HG03432 (cell line): Measurements from ENCODE around the gene SCAANT1.

Source experiments
- ATAC-seq: cut with Tn5 transposase; IDR thresholded peaks from one replicate; pipeline ENCODE4 v1.9.1; 2021; ENCODE audit warnings: mild to moderate bottlenecking, moderate library complexity; ENCODE audit not compliant: unreplicated experiment

The SCAANT1 gene

DNA sequence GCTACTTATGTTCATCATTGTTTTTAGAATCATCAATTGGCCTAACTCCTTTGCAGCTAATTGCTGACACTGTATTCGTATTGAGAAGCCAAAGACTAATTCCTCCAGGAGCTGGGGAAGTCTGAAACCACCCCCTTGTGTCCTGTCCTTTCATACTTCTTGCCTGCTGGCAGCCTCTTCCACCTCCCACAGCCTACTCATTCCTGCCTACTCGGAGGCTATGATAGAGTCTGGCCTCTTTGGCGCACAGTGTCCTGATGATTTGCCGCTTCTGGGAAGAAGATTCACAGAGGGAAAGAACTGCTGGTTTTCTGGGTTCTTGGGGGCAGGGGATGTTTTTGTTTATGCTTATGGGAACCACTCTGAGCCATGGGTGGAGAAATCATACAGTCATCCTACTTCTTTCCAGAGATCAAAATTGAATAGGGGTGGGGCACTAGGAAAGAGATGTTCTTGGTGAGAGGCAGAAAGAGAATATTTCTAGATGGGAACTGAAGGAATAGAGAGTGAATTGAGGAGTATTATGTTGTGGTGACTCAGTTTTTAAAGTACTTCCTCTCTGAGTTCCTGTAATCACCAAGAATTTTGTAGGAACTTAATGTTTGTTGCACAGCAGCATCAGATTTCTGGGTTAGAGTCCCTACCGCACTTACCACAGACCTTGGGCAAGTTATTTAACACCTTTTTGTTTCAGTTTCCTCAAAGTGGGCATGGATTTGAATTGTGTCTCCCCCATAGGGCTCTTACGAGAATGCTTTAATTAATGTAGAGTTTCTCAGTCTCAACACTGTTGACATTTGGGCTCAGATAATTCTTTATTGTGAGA is 22.1 kb upstream of the SCAANT1 start:
- ATAC-seq: no peak

- ATAC-seq: peak; percentile 67
These were observed 21.3 kb upstream of the SCAANT1 start for GRCh38 chr3:63933459-63933858.

- no peak for ATAC-seq
These were observed 20.5 kb upstream of the SCAANT1 start for GRCh38 chr3:63932509-63933212.

GRCh38 chr3:63931290-63931689 is 19.1 kb upstream of the SCAANT1 start:
- no peak for ATAC-seq

DNA sequence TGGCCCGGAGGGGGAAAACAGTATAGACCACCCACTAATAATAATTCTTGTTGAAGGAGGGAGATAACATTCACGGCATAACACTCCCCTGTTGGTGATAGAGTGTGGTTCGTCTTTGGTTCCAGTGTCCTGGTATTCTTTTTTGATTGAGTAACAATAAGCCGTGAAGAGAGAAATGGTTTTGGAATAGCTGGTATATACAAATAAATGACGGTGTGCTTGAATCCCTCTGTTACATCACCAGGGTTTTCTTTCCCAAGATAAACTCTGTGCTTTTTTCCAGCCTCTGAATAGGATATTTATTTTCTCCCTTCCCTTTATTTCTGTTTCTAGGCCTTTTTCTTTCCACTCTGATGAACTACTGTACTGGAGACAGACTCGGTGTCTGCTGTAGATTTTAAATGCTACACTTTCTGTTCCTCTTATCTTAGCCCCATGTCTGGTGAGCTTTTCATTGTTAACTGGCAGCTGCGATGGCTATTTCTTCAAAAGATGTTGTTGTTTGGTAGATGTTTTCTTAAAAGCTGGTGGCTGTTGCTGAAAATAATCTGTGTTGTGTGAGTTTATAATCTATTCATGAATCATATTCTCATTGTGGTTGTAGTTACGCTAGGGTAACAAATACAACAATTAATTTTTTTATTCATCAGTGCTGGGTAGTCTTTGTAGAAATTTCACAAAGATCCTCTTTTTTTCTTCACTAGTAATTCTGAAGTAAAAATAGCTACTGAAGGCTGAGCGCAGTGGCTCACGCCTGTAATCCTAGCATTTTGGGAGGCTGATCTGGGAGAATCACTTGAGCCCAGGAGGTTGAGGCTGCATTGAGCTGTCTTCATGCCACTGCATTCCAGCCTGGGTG is 15.5 kb upstream of the SCAANT1 start:
- ATAC-seq: peak; percentile 89

GRCh38 chr3:63926309-63926708 is 14.1 kb upstream of the SCAANT1 start:
- ATAC-seq: no peak

DNA sequence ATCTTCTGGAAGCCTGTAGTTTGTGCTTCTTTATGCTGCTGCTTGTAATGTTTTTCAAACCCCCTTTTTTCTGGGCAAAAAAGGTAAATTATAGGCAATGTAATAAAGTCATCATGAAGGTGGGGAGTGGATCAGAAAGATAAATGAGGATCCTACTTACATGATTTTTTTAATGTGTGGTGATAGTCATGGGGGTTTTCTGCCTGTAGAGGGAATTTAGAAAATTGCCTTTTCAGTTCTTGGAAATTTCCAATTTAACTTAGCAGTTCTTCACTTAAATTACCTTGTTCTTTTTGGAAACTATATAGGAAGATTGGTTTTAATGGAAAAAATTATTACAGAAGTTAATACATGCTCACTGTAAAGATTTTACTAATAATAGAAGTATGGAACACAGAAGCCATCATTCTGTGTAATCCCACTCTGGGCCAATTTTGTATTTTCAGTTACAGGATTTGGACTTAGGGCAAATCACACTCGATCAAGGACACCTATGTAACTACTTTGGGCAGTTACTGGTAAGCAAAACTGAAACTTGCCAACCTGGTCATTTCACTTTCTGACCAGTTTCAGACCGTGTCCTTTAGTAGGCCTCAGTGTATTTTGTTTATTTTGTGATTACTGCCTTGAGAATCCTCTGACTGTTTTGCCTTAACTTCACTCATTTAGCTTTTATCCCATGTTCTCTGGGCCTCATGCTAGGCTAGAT is 10.5 kb upstream of the SCAANT1 start:
- no peak for ATAC-seq

GRCh38 chr3:63921741-63922482 is 9.7 kb upstream of the SCAANT1 start:
- ATAC-seq: peak; percentile 83

DNA sequence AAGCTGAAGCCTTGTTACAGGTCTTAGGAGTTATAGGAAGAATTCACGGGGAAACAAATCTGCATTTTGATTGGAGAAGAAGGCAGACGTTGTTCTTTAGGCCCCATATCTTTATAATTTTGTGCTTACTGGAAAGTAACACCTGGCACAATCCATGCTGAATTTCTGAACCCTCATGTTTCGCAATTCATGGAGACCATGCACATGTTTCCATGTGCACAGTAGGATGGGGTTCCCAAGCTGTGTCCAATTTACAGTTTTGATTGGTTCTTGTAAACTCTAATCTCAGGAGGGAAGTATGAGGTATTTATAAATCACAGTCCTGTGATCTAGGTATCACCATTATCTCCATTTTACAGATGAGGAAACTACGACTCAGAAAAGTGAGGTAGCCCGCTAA is 7.8 kb upstream of the SCAANT1 start:
- no peak for ATAC-seq

DNA sequence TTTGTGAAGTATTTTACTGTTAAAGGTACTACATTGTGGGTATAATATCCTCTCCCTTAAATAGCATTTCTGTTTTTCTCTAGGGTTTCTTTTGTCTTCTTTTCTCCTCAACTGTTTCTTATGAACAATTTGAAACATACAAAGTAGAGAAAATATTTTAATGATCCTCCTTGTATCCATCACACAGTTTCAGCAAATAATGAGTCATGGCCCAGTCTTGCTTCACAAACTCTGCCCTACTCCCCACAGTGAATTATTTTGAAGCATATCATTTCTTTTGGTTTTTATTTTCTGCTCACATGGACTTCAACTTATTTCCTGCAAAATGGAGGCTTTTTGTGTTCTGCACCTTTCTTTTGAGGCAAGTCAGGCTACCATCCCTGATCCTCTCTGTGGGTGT is 6.1 kb upstream of the SCAANT1 start:
- no peak for ATAC-seq

- ATAC-seq: no peak
These were observed 2.1 kb upstream of the SCAANT1 start for GRCh38 chr3:63914312-63914711.

- peak; percentile 18 for ATAC-seq
These were observed 795 bp upstream of the SCAANT1 start for GRCh38 chr3:63912768-63913588.

GRCh38 chr3:63911509-63911872 is 692 bp downstream of the SCAANT1 start:
- no peak for ATAC-seq

- no peak for ATAC-seq
These were observed 1.3 kb downstream of the SCAANT1 start for GRCh38 chr3:63910891-63911290.

DNA sequence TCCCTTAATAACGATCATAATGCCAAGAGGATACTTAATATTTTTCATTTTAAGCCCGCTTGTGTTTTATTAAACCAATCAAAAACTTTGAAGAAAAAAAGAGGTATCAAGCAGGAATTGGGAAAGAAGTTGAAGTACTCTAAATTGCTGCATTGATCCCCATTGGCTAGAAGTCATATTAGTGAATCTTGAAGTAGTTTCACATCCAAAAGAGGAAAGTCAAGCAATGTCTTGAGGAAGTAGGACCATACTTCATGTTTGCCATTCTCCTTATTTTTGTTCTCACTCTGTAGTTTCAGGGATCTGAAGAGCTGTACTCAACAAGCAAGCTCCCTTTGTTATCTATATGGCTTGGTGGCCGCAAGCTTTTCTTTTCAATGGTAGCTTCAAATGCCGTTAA is 2.2 kb downstream of the SCAANT1 start:
- ATAC-seq: no peak

- ATAC-seq: no peak
These were observed 2.8 kb downstream of the SCAANT1 start for GRCh38 chr3:63909431-63909830.

GRCh38 chr3:63908776-63909175 is 3.4 kb downstream of the SCAANT1 start:
- ATAC-seq: no peak

DNA sequence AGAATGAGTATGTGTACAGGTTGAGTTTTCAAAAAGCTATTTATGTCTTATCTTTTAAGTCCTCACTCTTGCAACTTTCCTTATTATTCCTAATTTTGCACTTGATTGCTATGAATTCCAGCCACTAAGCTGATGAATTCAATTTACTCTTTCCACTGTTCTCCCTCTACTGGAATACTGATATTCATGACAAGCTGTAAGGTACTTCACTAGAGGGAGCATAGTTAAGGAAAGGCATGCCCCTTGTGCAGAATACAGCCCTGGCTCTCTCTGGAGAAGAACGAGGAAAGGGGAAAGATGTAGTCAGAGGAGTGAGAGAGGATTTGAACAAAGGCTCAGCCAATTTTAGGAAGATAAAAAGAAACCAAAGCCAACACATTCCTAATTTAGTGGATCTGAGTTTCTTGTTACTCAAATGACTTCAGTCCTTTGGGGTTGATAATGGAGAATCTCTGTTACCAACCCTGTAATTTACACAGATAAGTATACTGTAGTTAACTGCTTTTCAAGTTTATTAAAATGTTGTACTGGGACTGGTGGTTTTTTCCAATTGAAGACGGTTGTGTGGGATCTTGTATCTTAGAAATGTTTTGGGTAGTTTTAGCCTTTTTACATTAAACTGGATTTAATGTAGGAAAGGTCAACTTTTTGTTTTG is 4.0 kb downstream of the SCAANT1 start:
- no peak for ATAC-seq
